Muscle layer of duodenum (tissue), 2 donors: ENCODE data around the gene SUN3.
"Not testable (repeated sequence)": the region's sequence is repeated elsewhere in the genome, so short reads cannot be mapped to it uniquely, and the experiment has no call there.

Source experiments
- H3K27ac ChIP-seq: one replicate; pipeline ENCODE4 v1.7.0; 2013; ENCODE audit warnings: mild to moderate bottlenecking, low read length
- H3K27me3 ChIP-seq: one replicate; pipeline ENCODE4 v1.7.0; 2013; ENCODE audit warnings: low read depth, mild to moderate bottlenecking, control low read depth, low read length
- H3K36me3 ChIP-seq, 2 donors: one replicate each; pipeline ENCODE4 v1.7.0; 2013; ENCODE audit warnings: low read length in 2 of 2, control low read depth in 1 of 2, mild to moderate bottlenecking in 1 of 2; ENCODE audit not compliant: insufficient read depth in 2 of 2, control insufficient read depth in 1 of 2
- H3K4me1 ChIP-seq, 2 donors: one replicate each; pipeline ENCODE4 v1.7.0; 2013; ENCODE audit warnings: low read length in 2 of 2, mild to moderate bottlenecking in 2 of 2, control low read depth in 1 of 2, moderate library complexity in 1 of 2; ENCODE audit not compliant: insufficient read depth in 2 of 2, control insufficient read depth in 1 of 2
- H3K4me3 ChIP-seq, 2 donors: one replicate each; pipeline ENCODE4 v1.7.0; 2013; ENCODE audit warnings: low read length in 2 of 2, low read depth in 1 of 2, mild to moderate bottlenecking in 1 of 2
- H3K9me3 ChIP-seq, 2 donors: one replicate each; pipeline ENCODE4 v1.7.0; 2013; ENCODE audit warnings: low read length in 2 of 2, control low read depth in 1 of 2, mild to moderate bottlenecking in 1 of 2; ENCODE audit not compliant: control insufficient read depth in 1 of 2
- donor health status: healthy.

The SUN3 gene

DNA sequence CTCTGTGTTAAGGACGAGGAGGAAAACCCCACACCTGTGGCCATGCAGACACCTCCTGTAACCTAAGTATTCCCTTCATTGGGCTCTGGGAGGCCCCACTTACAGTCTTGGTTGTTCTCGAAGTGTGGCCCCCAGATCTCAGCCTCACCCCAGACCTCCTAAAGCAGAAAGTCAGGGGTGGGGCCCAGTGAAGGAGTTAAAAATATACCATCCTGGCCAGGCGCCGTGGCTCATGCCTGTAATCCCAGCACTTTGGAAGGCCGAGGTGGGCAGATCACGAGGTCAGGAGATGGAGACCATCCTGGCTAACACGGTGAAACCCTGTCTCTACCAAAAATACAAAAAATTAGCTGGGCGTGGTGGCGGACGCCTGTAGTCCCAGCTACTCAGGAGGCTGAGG, 86.3 kb downstream of the SUN3 start:
- not testable (repeated sequence) for H3K27me3 ChIP-seq, H3K9me3 ChIP-seq, H3K4me1 ChIP-seq, H3K36me3 ChIP-seq, H3K27ac ChIP-seq, H3K4me3 ChIP-seq

DNA sequence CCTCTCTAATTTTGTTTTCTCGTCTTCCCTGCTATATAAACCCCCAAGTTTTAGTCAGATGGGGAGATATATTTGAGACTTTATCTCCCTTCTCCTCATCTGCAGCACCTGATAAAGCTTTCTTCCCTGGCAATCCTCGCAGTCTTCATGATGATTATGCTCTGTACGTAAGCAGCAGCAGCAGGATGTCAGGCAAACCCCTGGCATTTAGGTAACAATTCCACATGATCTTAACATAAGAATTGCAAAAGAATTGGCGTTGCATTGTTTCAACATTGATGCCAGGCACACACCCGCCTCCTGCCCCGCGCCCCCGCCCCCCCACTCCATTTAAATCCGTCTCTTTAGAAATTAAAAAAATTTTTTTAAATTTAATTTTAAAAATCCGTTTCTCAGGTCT, 86.8 kb downstream of the SUN3 start:
- H3K4me1 ChIP-seq, result no peaks in the 10 kb centered on the region
- no peak overlapping the region for H3K4me3 ChIP-seq
- no peaks in the 10 kb centered on the region for H3K36me3 ChIP-seq
- no peaks in the 10 kb centered on the region for H3K9me3 ChIP-seq
- H3K27me3 ChIP-seq, result no peaks in the 10 kb centered on the region
- peak overlapping the region; percentile 68 for H3K27ac ChIP-seq

DNA sequence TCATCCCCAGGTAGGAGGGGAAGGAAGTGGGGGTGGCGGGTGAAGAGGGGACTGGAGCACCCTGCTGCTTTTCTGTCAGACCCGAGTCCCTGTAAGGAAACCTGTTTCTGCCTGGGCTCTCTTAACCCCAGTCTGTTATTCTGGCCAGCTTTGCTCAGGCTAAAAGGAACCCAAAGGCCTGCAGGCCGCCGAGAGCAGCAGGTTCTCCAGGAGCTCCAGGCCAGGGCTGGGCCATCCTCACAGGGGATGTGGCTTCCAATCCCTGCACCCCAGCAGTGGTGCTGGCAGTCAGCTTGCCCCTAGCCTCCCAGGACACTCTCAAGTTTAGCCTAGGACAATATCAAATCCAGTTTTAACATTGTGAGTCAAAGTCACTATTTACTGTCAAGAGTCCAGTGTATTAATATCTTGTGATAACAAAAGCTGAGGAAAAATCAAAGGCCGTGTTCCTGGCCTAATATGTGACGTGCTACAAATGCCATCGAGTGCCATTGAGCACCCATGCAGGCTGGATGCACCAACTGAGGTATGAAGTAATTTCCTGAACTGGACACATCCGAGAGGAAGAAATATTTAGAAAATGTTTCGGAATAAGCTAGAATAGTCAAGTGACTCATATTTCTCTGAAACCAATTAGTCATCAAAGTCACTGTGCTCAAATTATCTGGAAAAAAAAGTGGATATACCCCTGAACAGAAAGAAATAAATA, 87.6 kb downstream of the SUN3 start:
- Histone ChIP-seq H3K27ac (no peak overlapping the region), H3K4me1 (no peaks in the 10 kb centered on the region), H3K27me3 (no peaks in the 10 kb centered on the region), H3K9me3 (no peaks in the 10 kb centered on the region), H3K4me3 (no peak overlapping the region), H3K36me3 (no peaks in the 10 kb centered on the region)

DNA sequence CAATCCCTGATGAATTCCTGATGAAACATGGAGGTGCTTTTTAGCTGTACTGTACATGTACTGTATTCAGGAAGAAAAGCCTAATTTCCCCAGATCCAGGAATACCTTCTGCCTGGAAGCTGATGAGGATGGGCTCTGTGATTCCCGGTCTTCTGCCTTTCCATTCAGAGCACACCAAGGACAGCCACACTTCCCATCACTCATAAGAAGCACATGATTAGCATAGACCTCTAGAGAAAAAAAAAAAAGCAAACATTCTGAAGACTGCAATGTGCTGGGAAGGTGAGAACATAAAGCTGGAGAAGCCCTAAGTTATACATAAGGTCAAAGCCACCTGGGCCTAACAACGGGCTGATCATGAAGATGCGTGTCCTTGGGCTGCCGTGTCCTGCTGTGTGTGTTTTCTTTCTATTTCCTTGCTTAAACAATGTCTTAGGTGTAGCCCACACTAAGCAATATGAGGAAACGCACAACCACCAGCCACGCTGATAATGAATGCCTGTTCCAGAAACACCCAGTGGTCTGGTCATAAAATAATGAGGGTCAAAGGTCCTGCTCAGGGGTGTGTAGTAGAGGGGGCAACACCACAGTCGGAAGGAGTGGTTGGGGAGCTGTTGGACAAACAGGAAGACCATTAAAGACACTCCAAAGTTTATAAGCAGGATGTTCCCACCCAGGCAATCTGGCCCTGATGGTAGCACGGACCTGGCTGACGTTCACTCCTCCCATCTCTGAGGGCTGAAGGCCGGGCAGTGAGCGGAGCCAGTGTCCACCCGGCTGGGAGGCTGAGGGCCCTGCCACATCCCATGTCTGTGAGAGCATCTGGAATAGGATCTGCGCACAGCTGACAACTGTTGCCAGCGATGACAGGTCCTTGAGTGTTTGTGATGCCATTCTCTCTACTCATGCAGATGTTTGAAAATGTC, 88.6 kb downstream of the SUN3 start:
- Histone ChIP-seq H3K27ac (peak overlapping the region; percentile 19), H3K4me1 (no peaks in the 10 kb centered on the region), H3K36me3 (no peaks in the 10 kb centered on the region), H3K27me3 (no peaks in the 10 kb centered on the region), H3K4me3 (no peak overlapping the region), H3K9me3 (no peaks in the 10 kb centered on the region)

DNA sequence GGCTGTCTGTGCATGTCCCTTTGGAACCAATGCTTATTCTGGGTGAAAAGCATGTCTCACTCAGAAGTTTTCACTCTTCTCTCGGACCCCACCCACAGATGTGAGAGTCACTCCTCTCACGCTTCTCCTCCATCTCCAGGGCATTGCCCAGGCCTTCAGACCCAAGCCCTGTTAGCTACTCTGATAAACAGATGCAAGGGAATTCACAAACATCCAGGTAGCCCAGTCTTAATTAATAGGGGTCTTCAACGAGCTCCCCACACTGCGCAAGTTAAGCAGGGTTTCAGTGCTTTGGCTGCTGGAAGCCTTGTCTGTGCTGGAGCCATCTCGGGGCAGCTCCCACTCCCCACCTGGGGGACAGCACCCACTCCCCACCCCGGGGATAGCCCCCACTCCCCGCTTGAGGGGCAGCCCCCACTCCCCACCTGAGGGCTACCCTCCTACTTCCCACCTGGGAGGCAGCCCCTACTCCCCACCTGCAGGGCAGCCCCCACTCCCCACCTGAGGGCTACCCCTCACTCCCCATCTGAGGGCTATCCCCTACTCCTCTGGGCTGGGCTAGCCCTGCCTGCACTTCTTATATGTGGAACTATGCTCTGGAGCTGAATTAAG, 89.4 kb downstream of the SUN3 start:
- H3K9me3 ChIP-seq, result no peaks in the 10 kb centered on the region
- no peaks in the 10 kb centered on the region for H3K27me3 ChIP-seq
- peak overlapping the region; percentile 19 for H3K27ac ChIP-seq
- no peak overlapping the region for H3K4me3 ChIP-seq
- no peaks in the 10 kb centered on the region for H3K36me3 ChIP-seq
- H3K4me1 ChIP-seq, result no peaks in the 10 kb centered on the region

DNA sequence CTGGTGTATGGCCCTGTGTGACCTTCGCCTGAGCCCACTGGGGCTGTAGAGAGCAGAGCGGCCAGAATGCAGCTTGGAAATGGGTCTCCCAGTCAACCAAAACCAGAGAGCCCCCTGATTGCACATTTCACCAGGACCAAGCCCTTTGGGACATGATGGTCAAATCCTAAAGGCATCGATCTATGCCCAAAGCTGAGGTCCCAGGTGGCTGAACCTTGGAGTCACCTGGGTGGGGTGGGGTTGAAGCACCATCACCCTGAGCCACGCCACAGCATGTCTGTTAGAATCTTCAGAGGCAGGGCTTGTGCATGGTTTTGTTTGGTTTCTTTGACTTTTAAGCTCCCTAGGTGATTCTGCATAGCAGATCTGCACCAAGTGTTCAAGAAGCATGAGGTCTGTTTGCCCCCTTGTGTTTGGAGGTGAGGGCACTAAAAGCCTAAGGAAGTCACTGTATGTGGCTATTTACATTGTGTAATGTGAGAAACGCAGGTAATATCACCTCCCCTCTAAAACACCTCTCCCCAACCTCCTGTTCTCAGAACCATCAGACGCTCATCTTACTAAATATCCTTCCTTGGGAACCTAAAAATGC, 90.2 kb downstream of the SUN3 start:
- H3K4me3 ChIP-seq, result no peak overlapping the region
- no peaks in the 10 kb centered on the region for H3K27me3 ChIP-seq
- H3K27ac ChIP-seq, result no peak overlapping the region
- no peaks in the 10 kb centered on the region for H3K4me1 ChIP-seq
- H3K9me3 ChIP-seq, result no peaks in the 10 kb centered on the region
- no peaks in the 10 kb centered on the region for H3K36me3 ChIP-seq

DNA sequence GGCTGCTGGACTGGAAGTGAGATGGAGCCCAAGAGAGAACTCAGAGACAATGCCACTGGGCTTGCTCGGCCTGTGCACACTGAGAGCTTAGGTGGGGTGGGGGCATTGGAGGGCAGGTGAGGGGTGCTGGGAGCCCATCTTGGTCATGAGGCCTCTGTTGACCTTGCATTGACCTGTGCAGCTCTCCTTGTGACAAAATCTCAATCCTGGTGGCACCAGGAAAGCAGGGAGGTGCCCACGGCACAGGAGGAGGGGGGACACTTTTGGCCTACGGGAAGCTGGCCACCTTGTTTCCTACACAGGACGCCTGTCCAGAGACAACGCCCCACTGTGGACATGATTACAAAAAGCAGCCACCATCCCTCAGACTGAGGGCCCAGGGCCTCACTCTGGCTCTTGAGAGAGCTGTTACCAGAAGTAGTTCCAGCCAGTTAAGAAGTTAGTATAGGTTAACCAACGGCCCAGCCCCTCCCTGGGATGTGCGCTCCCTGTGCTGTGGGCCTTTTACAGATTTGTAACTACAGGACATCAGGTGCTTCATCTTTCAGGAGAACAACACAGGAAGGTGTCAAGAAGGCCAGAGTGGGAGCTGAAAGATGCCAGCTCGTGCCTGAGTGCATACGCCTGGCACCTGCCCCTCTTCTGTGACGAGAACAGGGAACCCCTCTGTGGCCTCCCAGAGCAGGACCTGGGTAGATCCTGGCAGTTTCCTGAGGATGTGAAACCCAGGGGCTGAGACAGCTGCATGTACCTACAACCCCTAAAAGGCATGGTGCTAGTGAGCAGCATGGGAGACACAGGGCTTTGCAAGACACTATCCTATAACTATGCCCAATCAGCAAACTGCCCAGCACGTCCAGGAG, 91.0 kb downstream of the SUN3 start:
- no peaks in the 10 kb centered on the region for H3K36me3 ChIP-seq
- H3K27ac ChIP-seq, result no peak overlapping the region
- no peaks in the 10 kb centered on the region for H3K27me3 ChIP-seq
- no peak overlapping the region for H3K4me3 ChIP-seq
- H3K9me3 ChIP-seq, result no peaks in the 10 kb centered on the region
- H3K4me1 ChIP-seq, result no peaks in the 10 kb centered on the region
